PC-9 (cell line): ENCODE results near the gene MCM7.
"Not testable (repeated sequence)": the region's sequence is repeated elsewhere in the genome, so short reads cannot be mapped to it uniquely, and the experiment has no call there.

Source experiments
- CTCF ChIP-seq: fragments of 200-600 bp; sonication (generic); conservative IDR thresholded peaks from 2 replicates; pipeline ENCODE4 v1.6.1; 2017; ENCODE audit warnings: mixed run types, antibody characterized with exemption, mild to moderate bottlenecking, moderate library complexity
- EZH2 ChIP-seq: fragments of 200-600 bp; sonication (generic); IDR thresholded peaks from 2 replicates; pipeline ENCODE4 v1.8.0; 2017; ENCODE audit warnings: antibody characterized with exemption, low read depth

GRCh38 chr7:100146350-100146749 lies 45.2 kb upstream of the MCM7 start:
- TF ChIP-seq EZH2, CTCF: not testable (repeated sequence)
